ENCODE data around the gene SLC25A23.

- no peak for TF ChIP-seq EZH2 (IDR thresholded peaks at IDR 0.05; ENCODE audit: borderline replicate concordance)
- no peak for TF ChIP-seq CTCF (IDR thresholded peaks at IDR 0.05; ENCODE audit: poor library complexity)
- no peak for TF ChIP-seq EZH2phosphoT487 (IDR thresholded peaks at IDR 0.05; ENCODE audit: low read depth, severe bottlenecking, unreplicated experiment)
Observed at GRCh38 chr19:6433663-6434062, 25.9 kb downstream of the SLC25A23 start, which contains the start of gene SLC25A41.
